HG02870 (cell line): Measurements from ENCODE around the gene TNKS1BP1.
"Not testable (repeated sequence)": the region's sequence is repeated elsewhere in the genome, so short reads cannot be mapped to it uniquely, and the experiment has no call there.

ENCODE experiments used
- ATAC-seq: cut with Tn5 transposase; IDR thresholded peaks from one replicate; pipeline ENCODE4 v1.9.1; 2021; ENCODE audit warnings: mild to moderate bottlenecking, moderate library complexity; ENCODE audit not compliant: unreplicated experiment

The TNKS1BP1 gene

GRCh38 chr11:57296205-57296604 lies 28.5 kb downstream of the TNKS1BP1 start:
- ATAC-seq: not testable (repeated sequence)

- no peak for ATAC-seq
Observed at GRCh38 chr11:57294225-57295131, 30.3 kb downstream of the TNKS1BP1 start.

- ATAC-seq: no peak
Observed at GRCh38 chr11:57290288-57290687, 34.5 kb downstream of the TNKS1BP1 start.

GRCh38 chr11:57288771-57289579 lies 35.8 kb downstream of the TNKS1BP1 start:
- ATAC-seq: no peak

- no peak for ATAC-seq
Observed at GRCh38 chr11:57287884-57288283, 36.9 kb downstream of the TNKS1BP1 start.

- no peak for ATAC-seq
Observed at GRCh38 chr11:57283231-57283990, 41.3 kb downstream of the TNKS1BP1 start.

- not testable (repeated sequence) for ATAC-seq
Observed at GRCh38 chr11:57281546-57281945, 43.2 kb downstream of the TNKS1BP1 start.

GRCh38 chr11:57279116-57279515 lies 45.6 kb downstream of the TNKS1BP1 start:
- no peak for ATAC-seq

- ATAC-seq: no peak
Observed at GRCh38 chr11:57278721-57279095, 46.0 kb downstream of the TNKS1BP1 start.

GRCh38 chr11:57277845-57278720 lies 46.7 kb downstream of the TNKS1BP1 start:
- ATAC-seq: peak; percentile 84

- no peak for ATAC-seq
Observed at GRCh38 chr11:57276971-57277675, 47.6 kb downstream of the TNKS1BP1 start.

GRCh38 chr11:57276169-57276970 lies 48.4 kb downstream of the TNKS1BP1 start:
- ATAC-seq: no peak

- ATAC-seq: no peak
Observed at GRCh38 chr11:57275582-57275981, 49.2 kb downstream of the TNKS1BP1 start.

GRCh38 chr11:57274904-57275498 lies 49.8 kb downstream of the TNKS1BP1 start:
- ATAC-seq: no peak

GRCh38 chr11:57273448-57274058 lies 51.2 kb downstream of the TNKS1BP1 start:
- ATAC-seq: no peak

GRCh38 chr11:57269571-57270021 lies 55.2 kb downstream of the TNKS1BP1 start:
- ATAC-seq: no peak

GRCh38 chr11:57266157-57266556 lies 58.6 kb downstream of the TNKS1BP1 start:
- no peak for ATAC-seq

- no peak for ATAC-seq
Observed at GRCh38 chr11:57263351-57263750, 61.4 kb downstream of the TNKS1BP1 start.
